ENCODE results near the gene ATG4B.

GRCh38 chr2:241612156-241613016 is 25.1 kb upstream of the ATG4B start:
- TF ChIP-seq CTCF (IDR thresholded peaks at IDR 0.05; ENCODE audit: borderline replicate concordance, extremely low read depth, low read length, poor library complexity, severe bottlenecking): no peak
- TF ChIP-seq EZH2 (IDR thresholded peaks at IDR 0.05; ENCODE audit: borderline replicate concordance, low read depth, low read length, severe bottlenecking): no peak
